ENCODE results near the gene GPRC5A. TPM values are rescaled to one million over a fixed set of nuclear protein-coding genes. Genes with fewer than 3 reads are reported as not detected.

GPRC5A gene
- total RNA-seq, 1 donor from 2014 or later, result 27.3 TPM

DNA sequence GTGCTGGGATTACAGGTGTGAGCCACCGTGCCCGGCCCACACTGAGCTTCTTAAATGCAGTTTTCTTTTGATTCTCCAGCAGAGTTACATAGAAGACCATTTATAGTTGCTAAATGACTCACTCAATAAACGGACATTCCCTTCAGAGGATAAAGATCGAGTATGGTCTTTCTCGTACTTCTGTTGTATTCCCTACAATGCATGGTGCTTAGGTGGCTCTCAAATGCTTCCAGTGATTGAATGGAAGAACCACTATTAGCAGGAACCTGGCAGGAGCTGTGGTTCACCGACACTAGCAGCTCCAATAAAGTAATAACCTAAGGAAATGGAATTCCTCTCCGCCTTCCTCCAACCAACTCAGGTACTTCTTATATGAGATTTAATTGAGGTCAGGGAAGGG is 3.9 kb upstream of the GPRC5A start:
- Mint-ChIP-seq H3K36me3 (ENCODE audit: unreplicated experiment) (no peaks in the 10 kb centered on the region), H3K9me3 (ENCODE audit: unreplicated experiment) (no peaks in the 10 kb centered on the region), H3K27ac (ENCODE audit: unreplicated experiment) (no peak overlapping the region), H3K27me3 (ENCODE audit: unreplicated experiment) (no peaks in the 10 kb centered on the region), H3K4me1 (ENCODE audit: unreplicated experiment) (peaks cover 43% of the 10 kb centered on the region), H3K4me3 (ENCODE audit: unreplicated experiment) (no peak overlapping the region)
- no peak for DNase-seq (ENCODE audit: extremely low spot score, unreplicated experiment)
- TF ChIP-seq, protein P1, sequence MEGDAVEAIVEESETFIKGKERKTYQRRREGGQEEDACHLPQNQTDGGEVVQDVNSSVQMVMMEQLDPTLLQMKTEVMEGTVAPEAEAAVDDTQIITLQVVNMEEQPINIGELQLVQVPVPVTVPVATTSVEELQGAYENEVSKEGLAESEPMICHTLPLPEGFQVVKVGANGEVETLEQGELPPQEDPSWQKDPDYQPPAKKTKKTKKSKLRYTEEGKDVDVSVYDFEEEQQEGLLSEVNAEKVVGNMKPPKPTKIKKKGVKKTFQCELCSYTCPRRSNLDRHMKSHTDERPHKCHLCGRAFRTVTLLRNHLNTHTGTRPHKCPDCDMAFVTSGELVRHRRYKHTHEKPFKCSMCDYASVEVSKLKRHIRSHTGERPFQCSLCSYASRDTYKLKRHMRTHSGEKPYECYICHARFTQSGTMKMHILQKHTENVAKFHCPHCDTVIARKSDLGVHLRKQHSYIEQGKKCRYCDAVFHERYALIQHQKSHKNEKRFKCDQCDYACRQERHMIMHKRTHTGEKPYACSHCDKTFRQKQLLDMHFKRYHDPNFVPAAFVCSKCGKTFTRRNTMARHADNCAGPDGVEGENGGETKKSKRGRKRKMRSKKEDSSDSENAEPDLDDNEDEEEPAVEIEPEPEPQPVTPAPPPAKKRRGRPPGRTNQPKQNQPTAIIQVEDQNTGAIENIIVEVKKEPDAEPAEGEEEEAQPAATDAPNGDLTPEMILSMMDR (IDR thresholded peaks at IDR 0.05), result no peak

DNA sequence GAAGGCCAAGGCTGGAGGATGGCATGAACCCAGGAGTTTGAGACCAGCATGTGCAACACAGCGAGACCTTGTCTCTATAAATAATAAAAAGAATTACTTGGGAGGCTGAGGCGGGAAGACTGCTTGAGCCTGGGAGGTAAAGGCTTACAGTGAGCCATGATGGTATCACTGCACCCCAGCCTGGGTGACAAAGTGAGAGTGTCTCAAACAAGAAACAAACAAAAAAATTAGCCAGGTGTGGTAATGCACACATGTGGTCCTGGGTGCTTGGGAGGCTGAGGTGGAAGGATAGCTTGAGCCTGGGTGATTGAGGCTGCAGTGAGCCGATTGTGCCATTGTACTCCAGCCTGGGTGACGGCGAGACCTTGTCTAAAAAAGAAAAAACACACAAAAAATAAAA is 1.7 kb upstream of the GPRC5A start:
- no peaks in the 10 kb centered on the region for H3K27me3 Mint-ChIP-seq (ENCODE audit: unreplicated experiment)
- peak overlapping the region; percentile 94 for H3K27ac Mint-ChIP-seq (ENCODE audit: unreplicated experiment)
- H3K4me1 Mint-ChIP-seq (ENCODE audit: unreplicated experiment), result peaks cover 46% of the 10 kb centered on the region
- no peaks in the 10 kb centered on the region for H3K36me3 Mint-ChIP-seq (ENCODE audit: unreplicated experiment)
- H3K9me3 Mint-ChIP-seq (ENCODE audit: unreplicated experiment), result no peaks in the 10 kb centered on the region
- no peak for DNase-seq (ENCODE audit: extremely low spot score, unreplicated experiment)
- TF ChIP-seq, protein P1 (IDR thresholded peaks at IDR 0.05), result no peak
- H3K4me3 Mint-ChIP-seq (ENCODE audit: unreplicated experiment), result no peak overlapping the region

DNA sequence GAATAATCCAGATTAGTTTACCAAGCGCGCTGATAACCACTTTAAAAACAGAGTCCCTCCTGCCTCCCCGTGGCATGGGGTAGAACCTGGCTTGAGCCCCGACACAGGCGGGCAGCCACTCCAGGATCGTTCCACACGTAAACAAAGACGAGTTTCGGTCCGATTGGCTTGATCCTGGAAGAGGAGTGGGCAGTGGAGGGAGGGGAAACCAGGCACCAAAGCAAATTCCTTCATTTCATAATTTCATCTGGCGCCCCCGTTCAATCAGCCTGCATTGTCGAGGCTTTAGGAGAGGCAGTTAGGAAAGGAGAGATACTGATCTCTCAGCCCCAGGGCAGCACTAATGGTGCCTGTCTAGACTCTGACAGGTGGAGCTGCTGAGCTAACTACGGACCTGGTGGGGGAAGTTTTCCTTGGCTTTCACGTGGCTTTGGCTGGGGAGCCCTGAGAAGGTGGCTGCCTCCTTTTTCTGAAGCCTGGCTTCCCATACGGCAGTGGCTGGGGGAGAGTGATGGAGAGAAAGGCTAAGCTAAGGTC is 751 bp upstream of the GPRC5A start:
- TF ChIP-seq, protein P1 (IDR thresholded peaks at IDR 0.05), result peak; percentile 28
- no peak for DNase-seq (ENCODE audit: extremely low spot score, unreplicated experiment)
- Mint-ChIP-seq H3K9me3 (ENCODE audit: unreplicated experiment) (no peaks in the 10 kb centered on the region), H3K27ac (ENCODE audit: unreplicated experiment) (peak overlapping the region; percentile 94), H3K4me3 (ENCODE audit: unreplicated experiment) (peak overlapping the region; percentile 83), H3K4me1 (ENCODE audit: unreplicated experiment) (peaks cover 46% of the 10 kb centered on the region), H3K27me3 (ENCODE audit: unreplicated experiment) (no peaks in the 10 kb centered on the region), H3K36me3 (ENCODE audit: unreplicated experiment) (no peaks in the 10 kb centered on the region)

DNA sequence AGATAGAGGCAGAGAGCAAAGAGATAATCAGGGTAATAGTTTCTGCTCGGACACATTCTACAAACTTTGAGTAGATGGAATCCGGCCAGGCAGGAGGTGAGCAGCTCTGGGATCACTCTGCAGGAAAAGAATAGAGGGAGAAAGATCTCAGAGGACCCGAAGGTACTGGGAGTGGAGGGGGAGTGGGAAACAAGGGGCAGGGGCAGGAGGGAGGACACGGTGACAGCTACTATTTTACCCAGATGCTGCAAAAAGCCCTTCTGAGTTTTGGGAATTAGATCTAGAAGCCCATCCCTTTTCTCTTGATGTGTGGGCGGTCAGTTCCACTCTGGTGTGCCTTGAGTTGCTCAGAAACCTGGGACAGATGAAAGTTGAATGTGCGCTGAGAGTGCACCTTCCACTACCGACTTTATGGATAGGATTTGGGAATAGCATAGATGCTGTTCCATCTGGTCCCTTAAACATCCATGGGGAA is 556 bp downstream of the GPRC5A start:
- Mint-ChIP-seq H3K27ac (ENCODE audit: unreplicated experiment) (peak overlapping the region; percentile 94), H3K4me1 (ENCODE audit: unreplicated experiment) (peaks cover 55% of the 10 kb centered on the region), H3K4me3 (ENCODE audit: unreplicated experiment) (peak overlapping the region; percentile 83), H3K9me3 (ENCODE audit: unreplicated experiment) (no peaks in the 10 kb centered on the region), H3K27me3 (ENCODE audit: unreplicated experiment) (no peaks in the 10 kb centered on the region), H3K36me3 (ENCODE audit: unreplicated experiment) (no peaks in the 10 kb centered on the region)
- TF ChIP-seq, protein P1 (IDR thresholded peaks at IDR 0.05), result no peak
- no peak for DNase-seq (ENCODE audit: extremely low spot score, unreplicated experiment)

DNA sequence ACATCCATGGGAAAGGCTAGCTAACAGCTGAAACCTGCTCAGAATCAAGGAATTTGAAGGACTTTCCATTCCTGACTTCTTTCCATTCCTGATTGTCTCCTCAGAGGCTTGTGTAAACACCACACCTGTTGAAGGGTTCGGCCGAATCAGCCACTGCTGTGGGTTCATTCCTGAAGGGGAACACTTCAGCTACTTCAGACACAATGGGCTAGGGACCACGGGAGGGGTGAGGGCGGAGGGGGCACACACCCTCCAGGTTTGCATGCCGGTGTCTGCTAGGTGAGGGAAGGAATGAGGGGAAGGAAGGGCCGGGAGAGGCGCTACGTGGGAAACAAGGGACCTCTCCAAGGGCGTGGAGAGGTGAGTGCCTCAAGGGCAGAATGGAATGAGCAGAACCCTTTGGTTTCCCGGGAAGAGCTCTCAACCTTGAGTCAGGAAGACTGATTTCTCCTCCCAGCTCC is 1.3 kb downstream of the GPRC5A start:
- Mint-ChIP-seq H3K4me3 (ENCODE audit: unreplicated experiment) (peak overlapping the region; percentile 83), H3K27ac (ENCODE audit: unreplicated experiment) (no peak overlapping the region), H3K36me3 (ENCODE audit: unreplicated experiment) (no peaks in the 10 kb centered on the region), H3K9me3 (ENCODE audit: unreplicated experiment) (no peaks in the 10 kb centered on the region), H3K4me1 (ENCODE audit: unreplicated experiment) (peaks cover 54% of the 10 kb centered on the region), H3K27me3 (ENCODE audit: unreplicated experiment) (no peaks in the 10 kb centered on the region)
- DNase-seq (ENCODE audit: extremely low spot score, unreplicated experiment), result no peak
- TF ChIP-seq, protein P1 (IDR thresholded peaks at IDR 0.05), result no peak

Measured in osteocyte (in vitro differentiated cells).